MM.1S (cell line): Measurements from ENCODE around the gene PIEZO1.

Experiments
- DNase-seq: peaks from one replicate; pipeline ENCODE4 v3.0.0-alpha.2; 2015
- H2AFZ ChIP-seq: fragments of 300-600 bp; sonication (generic); 2 replicates; pipeline ENCODE4 v1.6.0; 2016; ENCODE audit warnings: antibody characterized with exemption, low read length
- H3F3A ChIP-seq: fragments of 300-600 bp; sonication (generic); 2 replicates; pipeline ENCODE4 v1.6.1; 2016; ENCODE audit warnings: mild to moderate bottlenecking, antibody characterized with exemption, low read length, moderate library complexity, mixed read lengths; ENCODE audit not compliant: insufficient read depth
- H3K27ac ChIP-seq: fragments of 300-600 bp; sonication (generic); 2 replicates; pipeline ENCODE4 v1.5.1; 2016; ENCODE audit warnings: mild to moderate bottlenecking, low read length
- H3K27me3 ChIP-seq: fragments of 300-600 bp; sonication (generic); replicated peaks from 2 replicates; pipeline ENCODE4 v1.6.0; 2016; ENCODE audit warnings: low read length; ENCODE audit not compliant: insufficient read depth
- H3K36me3 ChIP-seq: fragments of 300-600 bp; sonication (generic); replicated peaks from 2 replicates; pipeline ENCODE4 v1.6.1; 2016; ENCODE audit warnings: mild to moderate bottlenecking, low read length, mixed read lengths; ENCODE audit not compliant: insufficient read depth
- H3K4me1 ChIP-seq: fragments of 300-600 bp; sonication (generic); 2 replicates; pipeline ENCODE4 v1.6.1; 2016; ENCODE audit warnings: low read length, mixed read lengths
- H3K4me2 ChIP-seq: fragments of 300-600 bp; sonication (generic); 2 replicates; pipeline ENCODE4 v1.6.0; 2016; ENCODE audit warnings: low read depth, low read length
- H3K4me3 ChIP-seq: fragments of 300-600 bp; sonication (generic); 2 replicates; pipeline ENCODE4 v1.5.1; 2016; ENCODE audit warnings: low read length, mixed read lengths
- H3K79me2 ChIP-seq: fragments of 300-600 bp; sonication (generic); 2 replicates; pipeline ENCODE4 v1.6.1; 2016; ENCODE audit warnings: mixed run types, low read length, mixed read lengths
- H3K9ac ChIP-seq: fragments of 300-600 bp; sonication (generic); 2 replicates; pipeline ENCODE4 v1.6.1; 2016; ENCODE audit warnings: low read length, mixed read lengths
- H3K9me2 ChIP-seq: fragments of 300-600 bp; sonication (generic); replicated peaks from 2 replicates; pipeline ENCODE4 v1.6.1; 2016; ENCODE audit warnings: mild to moderate bottlenecking, low read length, mixed read lengths; ENCODE audit not compliant: insufficient read depth
- H3K9me3 ChIP-seq: fragments of 300-600 bp; sonication (generic); replicated peaks from 2 replicates; pipeline ENCODE4 v1.6.1; 2016; ENCODE audit warnings: mild to moderate bottlenecking, low read length, mixed read lengths; ENCODE audit not compliant: insufficient read depth
- H4K20me1 ChIP-seq: fragments of 300-600 bp; sonication (generic); 2 replicates; pipeline ENCODE4 v1.6.1; 2016; ENCODE audit warnings: mild to moderate bottlenecking, low read length, moderate library complexity, mixed read lengths; ENCODE audit not compliant: insufficient read depth
- EZH2 ChIP-seq: fragments of 300-600 bp; sonication (generic); optimal IDR thresholded peaks from 2 replicates; pipeline ENCODE3; 2017; ENCODE audit warnings: low read depth, mild to moderate bottlenecking, antibody characterized with exemption, low read length, mixed read lengths
- EZH2phosphoT487 ChIP-seq: fragments of 300-600 bp; sonication (generic); IDR thresholded peaks from 2 replicates; pipeline ENCODE4 v1.6.1; 2018; ENCODE audit warnings: antibody characterized with exemption, low read length
- TF ChIP-seq, protein P1 (sequence below): fragments of 300-600 bp; sonication (generic); IDR thresholded peaks from 2 replicates; pipeline ENCODE4 v1.5.1; 2016; ENCODE audit warnings: antibody characterized with exemption, low read length, mixed read lengths

Gene PIEZO1

DNA sequence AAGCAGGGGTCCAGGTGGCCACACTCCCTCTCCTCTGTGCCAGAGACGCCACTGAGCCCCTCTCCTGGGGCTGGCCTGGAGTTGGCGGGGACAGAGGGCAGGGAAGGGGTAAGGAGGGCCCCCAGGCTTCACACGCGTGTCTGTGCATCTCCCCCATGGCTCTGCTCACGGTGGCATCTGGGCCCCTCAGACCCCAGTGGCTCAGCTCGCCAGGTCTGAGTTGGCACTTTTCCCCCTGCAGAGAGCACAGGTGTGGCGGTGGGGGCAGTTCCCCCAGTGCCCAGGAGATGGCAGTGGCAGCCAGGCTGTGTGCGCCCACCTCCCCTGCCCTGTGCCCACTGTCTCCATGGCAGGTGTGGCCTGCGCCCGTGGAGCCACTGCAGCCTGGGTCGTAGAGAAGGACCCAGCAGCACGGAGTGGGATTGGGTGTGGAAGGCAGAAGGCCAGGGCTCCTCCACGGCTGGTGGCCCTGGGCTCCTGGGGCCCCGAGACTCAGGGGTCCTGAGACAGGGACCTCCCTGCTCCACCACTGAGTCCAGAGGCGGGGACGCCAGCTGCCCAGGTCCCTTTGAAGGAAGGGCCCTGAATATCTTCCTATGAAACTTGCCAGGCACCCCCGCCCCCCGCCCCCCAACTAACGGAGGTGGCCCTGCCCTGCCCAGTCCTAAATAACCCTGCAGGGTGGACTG is 31.0 kb upstream of the PIEZO1 start:
- Histone ChIP-seq H3K9me3 (no peaks in the 10 kb centered on the region), H3K36me3 (no peaks in the 10 kb centered on the region), H3K9me2 (no peaks in the 10 kb centered on the region), H3K27ac (no peak overlapping the region), H3K4me1 (no peaks in the 10 kb centered on the region), H3K4me2 (no peak overlapping the region), H3K9ac (no peak overlapping the region), H3K79me2 (peaks cover 5% of the 10 kb centered on the region), H3K4me3 (no peak overlapping the region), H2AFZ (no peak overlapping the region), H3K27me3 (0 out of 2 replicates have a peak, but pooled peaks cover 4% of the 10 kb centered on the region), H3F3A (no peaks in the 10 kb centered on the region), H4K20me1 (no peaks in the 10 kb centered on the region)
- no peak for TF ChIP-seq EZH2phosphoT487
- TF ChIP-seq, protein P1, sequence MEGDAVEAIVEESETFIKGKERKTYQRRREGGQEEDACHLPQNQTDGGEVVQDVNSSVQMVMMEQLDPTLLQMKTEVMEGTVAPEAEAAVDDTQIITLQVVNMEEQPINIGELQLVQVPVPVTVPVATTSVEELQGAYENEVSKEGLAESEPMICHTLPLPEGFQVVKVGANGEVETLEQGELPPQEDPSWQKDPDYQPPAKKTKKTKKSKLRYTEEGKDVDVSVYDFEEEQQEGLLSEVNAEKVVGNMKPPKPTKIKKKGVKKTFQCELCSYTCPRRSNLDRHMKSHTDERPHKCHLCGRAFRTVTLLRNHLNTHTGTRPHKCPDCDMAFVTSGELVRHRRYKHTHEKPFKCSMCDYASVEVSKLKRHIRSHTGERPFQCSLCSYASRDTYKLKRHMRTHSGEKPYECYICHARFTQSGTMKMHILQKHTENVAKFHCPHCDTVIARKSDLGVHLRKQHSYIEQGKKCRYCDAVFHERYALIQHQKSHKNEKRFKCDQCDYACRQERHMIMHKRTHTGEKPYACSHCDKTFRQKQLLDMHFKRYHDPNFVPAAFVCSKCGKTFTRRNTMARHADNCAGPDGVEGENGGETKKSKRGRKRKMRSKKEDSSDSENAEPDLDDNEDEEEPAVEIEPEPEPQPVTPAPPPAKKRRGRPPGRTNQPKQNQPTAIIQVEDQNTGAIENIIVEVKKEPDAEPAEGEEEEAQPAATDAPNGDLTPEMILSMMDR: peak; percentile 67
- DNase-seq: peak; percentile 21

DNA sequence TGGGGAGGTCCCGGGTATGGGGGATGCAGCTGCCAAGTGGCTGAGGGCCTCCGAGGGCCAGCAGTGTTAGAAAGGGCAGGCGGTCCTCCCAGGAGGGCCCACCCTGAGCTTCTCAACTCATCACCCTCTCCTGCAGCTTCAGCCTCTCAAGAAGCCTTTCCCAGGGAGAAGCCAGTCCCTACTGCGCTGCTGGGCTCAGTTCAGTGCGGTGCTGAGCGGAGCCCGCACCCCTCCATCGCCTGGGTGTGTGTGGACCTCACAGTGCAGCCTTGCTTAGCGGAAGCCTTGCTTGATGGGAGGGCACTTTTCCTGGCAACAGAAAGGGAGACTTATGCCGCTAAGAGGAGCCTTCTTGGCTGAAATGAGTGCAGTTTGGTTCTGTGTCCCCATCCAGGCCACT is 30.2 kb upstream of the PIEZO1 start:
- Histone ChIP-seq H3K4me1 (peaks cover 3% of the 10 kb centered on the region; the same call in 1 of the 2 replicates), H3K79me2 (peaks cover 13% of the 10 kb centered on the region), H3K9ac (no peak overlapping the region), H3K9me2 (no peaks in the 10 kb centered on the region), H3K4me2 (no peak overlapping the region), H3K27me3 (0 out of 2 replicates have a peak, but pooled peaks cover 4% of the 10 kb centered on the region), H3F3A (peaks cover 6% of the 10 kb centered on the region; the same call in 1 of the 2 replicates), H4K20me1 (no peaks in the 10 kb centered on the region), H3K4me3 (no peak overlapping the region), H3K36me3 (no peaks in the 10 kb centered on the region), H3K9me3 (no peaks in the 10 kb centered on the region), H2AFZ (no peak overlapping the region), H3K27ac (no peak overlapping the region)
- TF ChIP-seq, protein P1: no peak
- TF ChIP-seq EZH2phosphoT487: no peak
- no peak for TF ChIP-seq EZH2
- no peak for DNase-seq

DNA sequence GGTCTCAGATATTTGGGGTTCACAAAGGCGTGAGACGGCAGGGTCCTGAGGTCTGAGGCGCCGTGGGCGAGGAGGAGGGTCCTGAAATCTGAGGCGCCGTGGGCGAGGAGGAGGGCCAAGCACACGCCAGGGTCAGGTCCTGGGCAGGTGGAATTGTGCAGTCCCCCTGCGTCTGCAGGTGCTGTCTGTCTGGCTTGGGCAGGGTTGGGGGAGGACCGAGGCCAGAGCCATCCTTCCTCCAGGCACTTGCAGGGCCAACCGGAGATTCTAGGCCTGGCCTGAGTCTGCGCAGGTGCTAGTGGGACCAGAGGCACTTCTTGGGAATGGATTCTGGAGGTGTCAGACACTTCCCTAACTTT is 29.1 kb upstream of the PIEZO1 start:
- Histone ChIP-seq H3K4me1 (peaks cover 6% of the 10 kb centered on the region; the same call in 1 of the 2 replicates), H3K9me3 (no peaks in the 10 kb centered on the region), H3K36me3 (no peaks in the 10 kb centered on the region), H3F3A (peaks cover 10% of the 10 kb centered on the region; the same call in 1 of the 2 replicates), H3K4me2 (no peak overlapping the region), H3K79me2 (peaks cover 23% of the 10 kb centered on the region), H4K20me1 (no peaks in the 10 kb centered on the region), H3K9me2 (no peaks in the 10 kb centered on the region), H2AFZ (no peak overlapping the region), H3K27ac (no peak overlapping the region), H3K9ac (no peak overlapping the region), H3K27me3 (0 out of 2 replicates have a peak, but pooled peaks cover 4% of the 10 kb centered on the region), H3K4me3 (no peak overlapping the region)
- DNase-seq: no peak
- TF ChIP-seq EZH2 (no peak), EZH2phosphoT487 (no peak)
- TF ChIP-seq, protein P1: no peak
